ENCODE data around the gene RPS3A. TPM values are rescaled to one million over a fixed set of nuclear protein-coding genes. Genes with fewer than 3 reads are reported as not detected.
"Not testable (repeated sequence)": the region's sequence is repeated elsewhere in the genome, so short reads cannot be mapped to it uniquely, and the experiment has no call there.

The RPS3A gene
- 1,000 to 10,000 TPM; 1,844 to 5,619 (median 2,960) TPM for total RNA-seq

- peak within 1 kb of the TSS; percentile 58 to 98 (median 76) for H3K4me3 ChIP-seq
- intact Hi-C loops (cut with DNase I), result no loop called here
- peak within 1 kb of the TSS; percentile 88 to 98 (median 93) for H3K27ac ChIP-seq
- DNase-seq, result peak; percentile 87
- TF ChIP-seq POLR2A (IDR thresholded peaks at IDR 0.05) (peak in 2 of 4 donors; percentile 79 to 84), CTCF (IDR thresholded peaks at IDR 0.05) (peak; percentile 48 to 93 (median 66))
- no peaks in the 10 kb centered on the region for H3K27me3 ChIP-seq
- 1% methylated on average over 27 to 29 of the region's 69 CpGs for WGBS, 2 donors
- H3K4me1 ChIP-seq, result peaks cover 8 to 36% (median 17%) of the 10 kb centered on the region in 3 donors
- peaks cover 5 to 39% (median 18%) of the 10 kb centered on the region in 3 donors for H3K36me3 ChIP-seq
- no peaks in the 10 kb centered on the region for H3K9me3 ChIP-seq
These were observed at the start of gene RPS3A for GRCh38 chr4:151099229-151099975. Gene RPS3A, plus strand, starts transcription at chr4:151099628. Its CDS starts 25 bp downstream, at chr4:151099653.

GRCh38 chr4:151052785-151053184, 46.6 kb upstream of the RPS3A start:
- Histone ChIP-seq H3K36me3 (no peaks in the 10 kb centered on the region), H3K9me3 (no peaks in the 10 kb centered on the region), H3K4me1 (no peaks in the 10 kb centered on the region), H3K27me3 (no peaks in the 10 kb centered on the region), H3K4me3 (no peak overlapping the region), H3K27ac (no peak overlapping the region)
- no peak for DNase-seq
- intact Hi-C loops (cut with DNase I), result no loop called here
- TF ChIP-seq CTCF (IDR thresholded peaks at IDR 0.05) (no peak), POLR2A (IDR thresholded peaks at IDR 0.05) (no peak)
- 72 to 87% methylated on average over 3 of the region's 3 CpGs for WGBS, 2 donors

GRCh38 chr4:151055539-151055938, 43.9 kb upstream of the RPS3A start:
- no peaks in the 10 kb centered on the region for H3K4me1 ChIP-seq
- H3K4me3 ChIP-seq, result no peak overlapping the region
- H3K9me3 ChIP-seq, result no peaks in the 10 kb centered on the region
- intact Hi-C loops (cut with DNase I), result no loop called here
- TF ChIP-seq CTCF (IDR thresholded peaks at IDR 0.05) (no peak), POLR2A (IDR thresholded peaks at IDR 0.05) (no peak)
- 33 to 37% methylated on average over 1 of the region's 1 CpG for WGBS, 2 donors
- no peaks in the 10 kb centered on the region for H3K27me3 ChIP-seq
- no peaks in the 10 kb centered on the region for H3K36me3 ChIP-seq
- DNase-seq, result no peak
- H3K27ac ChIP-seq, result no peak overlapping the region

GRCh38 chr4:151063143-151063542, 36.3 kb upstream of the RPS3A start:
- H3K36me3 ChIP-seq; DNase-seq; H3K9me3 ChIP-seq; intact Hi-C loops (cut with DNase I); H3K4me3 ChIP-seq; H3K4me1 ChIP-seq; H3K27ac ChIP-seq; H3K27me3 ChIP-seq: not testable (repeated sequence)
- 100% methylated on average over 2 of the region's 3 CpGs; no CpG with 5 or more reads in 1 of the 2 donors for WGBS, 2 donors

GRCh38 chr4:151067316-151067970, 32.0 kb upstream of the RPS3A start:
- TF ChIP-seq CTCF (IDR thresholded peaks at IDR 0.05) (no peak), POLR2A (IDR thresholded peaks at IDR 0.05) (no peak)
- Histone ChIP-seq H3K36me3 (no peaks in the 10 kb centered on the region), H3K4me3 (no peak overlapping the region), H3K27me3 (no peaks in the 10 kb centered on the region), H3K4me1 (no peaks in the 10 kb centered on the region), H3K9me3 (no peaks in the 10 kb centered on the region), H3K27ac (no peak overlapping the region)
- WGBS, 2 donors, result 64 to 68% methylated on average over 5 of the region's 5 CpGs
- DNase-seq, result no peak
- intact Hi-C loops (cut with DNase I), result no loop called here
